Right cardiac atrium (tissue), 5 donors: ENCODE measurements around the gene PC. TPM values are rescaled to one million over a fixed set of nuclear protein-coding genes. Genes with fewer than 3 reads are reported as not detected.
"Not testable (repeated sequence)": the region's sequence is repeated elsewhere in the genome, so short reads cannot be mapped to it uniquely, and the experiment has no call there.

ENCODE experiments used
- ATAC-seq, 2 donors: fragments of 200-7000 bp; cut with Tn5 transposase; one replicate each; pipeline versions ENCODE4 v1.8.0 to v1.9.1; 2020; ENCODE audit warnings: moderate library complexity in 2 of 2, mild to moderate bottlenecking in 1 of 2
- DNase-seq, 3 donors: peaks; one replicate each; pipeline ENCODE4 v3.0.0-alpha.2; 2020
- H3K27ac ChIP-seq: one replicate; pipeline ENCODE4 v1.5.1; 2013; ENCODE audit warnings: mild to moderate bottlenecking, low read length, control low read depth, moderate library complexity
- H3K27me3 ChIP-seq: one replicate; pipeline ENCODE4 v1.6.1; 2013; ENCODE audit not compliant: control insufficient read depth, insufficient read depth
- H3K4me1 ChIP-seq: one replicate; pipeline ENCODE4 v1.6.1; 2013; ENCODE audit warnings: low read length; ENCODE audit not compliant: control insufficient read depth, insufficient read depth
- H3K4me3 ChIP-seq: one replicate; pipeline ENCODE4 v1.5.1; 2013; ENCODE audit warnings: low read length, control low read depth
- H3K9me3 ChIP-seq: one replicate; pipeline ENCODE4 v1.6.1; 2013; ENCODE audit warnings: low read length; ENCODE audit not compliant: control insufficient read depth
- WGBS: extraction: QIAGEN DNeasy Blood & Tissue Kit; methylation state at CpG from one replicate; pipeline ENCODE4 v1.1.7; 2013; 5-methylcytosine and 5-hydroxymethylcytosine counted together
- intact Hi-C, 4 donors: fragments of 100-400 bp; cut with DNase I; formaldehyde crosslinking; loops; one replicate each; pipeline versions ENCODE4 v1.11.0 to v1.14.0; 2022 to 2023
- polyA plus RNA-seq: library from polyadenylated mRNA; stranded (reverse); fragments of 200-250 nt; gene quantifications from one replicate; pipeline ENCODE4 v1.2.3, GENCODE V29; 2013
- total RNA-seq, 4 donors: library from RNA; stranded (reverse); fragmentation: NEBNext Ultra II Directional; extraction: Animal tissue kit (Norgen Biotek cat#: 25700); gene quantifications; one replicate each; pipeline ENCODE4 v1.2.1, GENCODE V29; 2021
- donor health status: healthy with polysubstance abuse.
- donor health status: DM: no; HTN: yes; CAD: no.
- donor health status: DM: no; HTN: no; CAD: no.
- donor health status: DM: no; HTN: yes; CAD: no; lungs with severe emphysema.
- donor health status: DM: yes; HTN: yes; CAD: no.

Gene PC
- total and polyA plus RNA-seq, 5 donors, result 7.2 to 22.6 (median 9.6) TPM

- DNase-seq (peak; percentile 76 to 87 (median 83)), ATAC-seq (peak; percentile 91 to 94)
- no peak overlapping the region for H3K27ac ChIP-seq
Observed at GRCh38 chr11:66996609-66997273, 38.6 kb upstream of the PC start.

GRCh38 chr11:66992041-66992440 lies 33.9 kb upstream of the PC start:
- no peak for DNase-seq
- no peaks in the 10 kb centered on the region for H3K27me3 ChIP-seq
- no peaks in the 10 kb centered on the region for H3K9me3 ChIP-seq
- no peak overlapping the region for H3K27ac ChIP-seq
- ATAC-seq, result no peak
- intact Hi-C loops, result no loop called here
- 80% methylated on average over 2 of the region's 2 CpGs for WGBS
- peaks cover 4% of the 10 kb centered on the region for H3K4me1 ChIP-seq
- no peak overlapping the region for H3K4me3 ChIP-seq

More at GRCh38 chr11:66996609-66997273, 38.6 kb upstream of the PC start:
- Histone ChIP-seq H3K27me3 (no peaks in the 10 kb centered on the region), H3K4me1 (peaks cover 5% of the 10 kb centered on the region), H3K4me3 (no peak overlapping the region), H3K9me3 (no peaks in the 10 kb centered on the region)
- intact Hi-C loops, result no loop called here
- WGBS, result 43% methylated on average over 8 of the region's 8 CpGs

- DNase-seq, H3K27ac ChIP-seq, H3K27me3 ChIP-seq, ATAC-seq, H3K4me1 ChIP-seq, H3K9me3 ChIP-seq, H3K4me3 ChIP-seq, intact Hi-C loops: not testable (repeated sequence)
- WGBS, result 73% methylated on average over 9 of the region's 9 CpGs
Observed at GRCh38 chr11:66989360-66989759, 31.2 kb upstream of the PC start.

GRCh38 chr11:66988741-66989140 lies 30.6 kb upstream of the PC start:
- ATAC-seq, result not testable (repeated sequence)
- WGBS, result 96% methylated on average over 28 of the region's 28 CpGs

GRCh38 chr11:66987924-66988637 lies 29.9 kb upstream of the PC start:
- intact Hi-C loops, result no loop called here
- Histone ChIP-seq H3K27me3 (no peaks in the 10 kb centered on the region), H3K9me3 (no peaks in the 10 kb centered on the region), H3K4me3 (no peak overlapping the region), H3K27ac (no peak overlapping the region), H3K4me1 (no peaks in the 10 kb centered on the region)
- DNase-seq (no peak), ATAC-seq (no peak)
- 81% methylated on average over 13 of the region's 13 CpGs for WGBS

More at GRCh38 chr11:66988741-66989140, 30.6 kb upstream of the PC start:
- H3K27ac ChIP-seq, H3K9me3 ChIP-seq, intact Hi-C loops, H3K4me1 ChIP-seq, DNase-seq, H3K27me3 ChIP-seq, H3K4me3 ChIP-seq: not testable (repeated sequence)

DNA sequence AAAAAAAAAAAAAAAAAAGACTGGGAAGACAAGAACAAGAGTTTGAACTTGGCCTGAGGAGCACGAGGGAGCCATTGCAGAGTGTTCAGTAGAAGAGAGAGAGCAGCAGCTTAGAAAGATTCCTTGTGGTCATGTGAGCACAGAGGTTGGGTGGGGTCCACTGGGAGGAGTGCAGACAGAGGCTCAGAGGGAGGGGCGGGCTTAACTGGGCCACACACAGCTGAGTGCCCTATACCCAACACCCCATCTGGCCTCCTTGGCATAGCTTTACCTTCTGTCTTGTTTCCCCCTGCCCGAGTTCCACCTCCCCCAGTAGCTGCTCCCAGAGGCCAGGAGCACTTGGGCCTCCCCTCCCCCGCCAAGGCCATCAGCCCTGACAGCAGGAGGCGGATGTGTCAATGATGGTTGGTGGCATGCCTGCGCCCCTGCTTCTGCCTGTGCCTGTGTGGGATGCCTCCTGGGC lies 29.0 kb upstream of the PC start:
- Histone ChIP-seq H3K4me3 (no peak overlapping the region), H3K27ac (no peak overlapping the region), H3K9me3 (no peaks in the 10 kb centered on the region), H3K27me3 (no peaks in the 10 kb centered on the region), H3K4me1 (no peaks in the 10 kb centered on the region)
- WGBS, result 79% methylated on average over 6 of the region's 6 CpGs
- DNase-seq (peak in 2 of 3 donors; percentile 56 to 67), ATAC-seq (peak in 1 of 2 donors; percentile 40)
- intact Hi-C loops, result no loop called here

- DNase-seq, result no peak
- Histone ChIP-seq H3K27me3 (no peaks in the 10 kb centered on the region), H3K4me3 (no peak overlapping the region), H3K9me3 (no peaks in the 10 kb centered on the region), H3K27ac (no peak overlapping the region), H3K4me1 (no peaks in the 10 kb centered on the region)
- ATAC-seq, result no peak
- intact Hi-C loops, result no loop called here
- 91% methylated on average over 7 of the region's 7 CpGs for WGBS
Observed at GRCh38 chr11:66986178-66986545, 28.0 kb upstream of the PC start.

- 71% methylated on average over 8 of the region's 8 CpGs for WGBS
- ATAC-seq (peak; percentile 51 to 83), DNase-seq (peak in 2 of 3 donors; percentile 62 to 72)
- H3K27ac ChIP-seq, result no peak overlapping the region
- intact Hi-C loops, result no loop called here
- no peaks in the 10 kb centered on the region for H3K27me3 ChIP-seq
- no peaks in the 10 kb centered on the region for H3K4me1 ChIP-seq
- no peak overlapping the region for H3K4me3 ChIP-seq
- no peaks in the 10 kb centered on the region for H3K9me3 ChIP-seq
Observed at GRCh38 chr11:66985508-66986177, 27.5 kb upstream of the PC start.

GRCh38 chr11:66983275-66983924 lies 25.2 kb upstream of the PC start:
- no peak for DNase-seq
- no peaks in the 10 kb centered on the region for H3K27me3 ChIP-seq
- intact Hi-C loops, result no loop called here
- no peak overlapping the region for H3K27ac ChIP-seq
- no peaks in the 10 kb centered on the region for H3K4me1 ChIP-seq
- no peaks in the 10 kb centered on the region for H3K9me3 ChIP-seq
- ATAC-seq, result no peak
- WGBS, result 90% methylated on average over 5 of the region's 5 CpGs
- H3K4me3 ChIP-seq, result no peak overlapping the region

DNA sequence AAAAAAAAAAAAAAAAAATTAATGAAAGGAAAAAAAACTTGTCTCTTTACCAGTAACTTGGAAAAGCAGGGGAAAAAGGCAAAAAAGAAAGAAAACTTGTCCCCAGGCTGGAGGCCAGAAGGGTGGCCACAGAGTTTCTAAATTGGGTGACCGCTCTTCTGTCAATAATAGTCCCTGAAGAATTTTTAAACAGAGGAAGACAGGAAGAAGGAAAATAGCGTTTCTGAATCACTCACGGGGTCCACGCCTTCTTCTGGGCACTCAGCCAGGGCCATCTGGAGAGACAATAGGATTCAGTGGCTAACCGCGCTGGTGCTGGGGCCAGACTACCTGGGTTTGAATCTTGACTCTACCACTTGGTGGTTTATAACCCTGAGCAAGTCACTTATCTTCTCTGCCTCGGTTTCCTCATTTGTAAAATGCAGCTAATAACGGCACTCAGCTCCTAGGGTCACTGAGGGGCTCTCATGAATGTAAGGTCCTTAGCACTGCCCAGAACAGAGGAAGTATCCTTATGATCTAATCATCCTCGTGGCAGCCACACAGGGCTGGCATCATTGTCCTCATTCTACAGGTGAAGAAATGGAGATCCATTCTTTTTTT lies 23.9 kb upstream of the PC start:
- no peaks in the 10 kb centered on the region for H3K9me3 ChIP-seq
- intact Hi-C loops, result no loop called here
- no peaks in the 10 kb centered on the region for H3K4me1 ChIP-seq
- DNase-seq (peak; percentile 89 to 93 (median 90)), ATAC-seq (peak; percentile 46 to 78)
- H3K27me3 ChIP-seq, result no peaks in the 10 kb centered on the region
- WGBS, result 18% methylated on average over 9 of the region's 9 CpGs
- H3K4me3 ChIP-seq, result no peak overlapping the region
- H3K27ac ChIP-seq, result no peak overlapping the region
